Hepatocyte (in vitro differentiated cells): Measurements from ENCODE around the gene UBASH3A. TPM values are rescaled to one million over a fixed set of nuclear protein-coding genes. Genes with fewer than 3 reads are reported as not detected.

Experiments used
- DNase-seq: peaks from one replicate; pipeline ENCODE4 v3.0.0-alpha.2; 2016; ENCODE audit warnings: low spot score
- H2AFZ ChIP-seq: fragments of 200-600 bp; sonication (generic); 2 replicates; pipeline ENCODE4 v1.6.0; 2016; ENCODE audit warnings: antibody characterized with exemption, mild to moderate bottlenecking
- H3K27ac ChIP-seq: fragments of 200-600 bp; sonication (generic); 2 replicates; pipeline ENCODE4 v1.5.1; 2016; ENCODE audit warnings: mild to moderate bottlenecking
- H3K27me3 ChIP-seq: fragments of 200-600 bp; sonication (generic); 2 replicates; pipeline ENCODE4 v1.6.1; 2016
- H3K36me3 ChIP-seq: fragments of 200-600 bp; sonication (generic); replicated peaks from 2 replicates; pipeline ENCODE4 v1.5.1; 2016; ENCODE audit warnings: low read depth; ENCODE audit not compliant: insufficient read depth
- H3K4me1 ChIP-seq: fragments of 200-600 bp; sonication (generic); 2 replicates; pipeline ENCODE4 v1.5.1; 2016; ENCODE audit warnings: mild to moderate bottlenecking, moderate library complexity; ENCODE audit not compliant: insufficient read depth
- H3K4me2 ChIP-seq: fragments of 200-600 bp; sonication (generic); 2 replicates; pipeline ENCODE4 v1.6.0; 2016
- H3K4me3 ChIP-seq: fragments of 200-600 bp; sonication (generic); 2 replicates; pipeline ENCODE4 v1.5.1; 2016; ENCODE audit warnings: mild to moderate bottlenecking
- H3K79me2 ChIP-seq: fragments of 200-600 bp; sonication (generic); 2 replicates; pipeline ENCODE4 v1.6.0; 2017; ENCODE audit warnings: mild to moderate bottlenecking
- H3K9me2 ChIP-seq: fragments of 200-600 bp; sonication (generic); replicated peaks from 2 replicates; pipeline ENCODE4 v1.6.0; 2017; ENCODE audit warnings: mild to moderate bottlenecking; ENCODE audit not compliant: insufficient read depth
- H3K9me3 ChIP-seq: fragments of 200-600 bp; sonication (generic); 2 replicates; pipeline ENCODE4 v1.5.1; 2016; ENCODE audit warnings: low read depth, mild to moderate bottlenecking
- H4K20me1 ChIP-seq: fragments of 200-600 bp; sonication (generic); 2 replicates; pipeline ENCODE4 v1.6.0; 2016; ENCODE audit warnings: mild to moderate bottlenecking; ENCODE audit not compliant: insufficient read depth, poor library complexity, severe bottlenecking
- EZH2 ChIP-seq: fragments of 200-600 bp; sonication (generic); IDR thresholded peaks from 2 replicates; pipeline ENCODE4 v1.6.1; 2016; ENCODE audit warnings: antibody characterized with exemption, mild to moderate bottlenecking, borderline replicate concordance
- EZH2phosphoT487 ChIP-seq: fragments of 200-600 bp; sonication (generic); IDR thresholded peaks from one replicate; pipeline ENCODE4 v1.6.1; 2018; ENCODE audit warnings: antibody characterized with exemption, mild to moderate bottlenecking, low read depth, moderate library complexity; ENCODE audit not compliant: unreplicated experiment, severe bottlenecking
- WGBS: methylation state at CpG from one replicate; pipeline ENCODE4 v1.1.6; 2016; ENCODE audit warnings: low lambda C conversion rate; ENCODE audit errors: missing lambda C conversion rate; 5-methylcytosine and 5-hydroxymethylcytosine counted together
- polyA plus RNA-seq: library from polyadenylated mRNA; unstranded; fragments of >200 nt; fragmentation: Nextera tagmentation; extraction: Ambion mirVana; gene quantifications from 2 replicates; pipeline ENCODE4 v1.2.1, GENCODE V29; 2016
- small RNA-seq: library from RNA; depleted of rRNA; stranded (forward); fragments of <200 nt; gene quantifications from one replicate; pipeline ENCODE3, GENCODE V24; 2014
- total RNA-seq: library from RNA; depleted of rRNA; stranded (reverse); fragments of >200 nt; gene quantifications from 2 replicates; pipeline ENCODE4 v1.2.3, GENCODE V29; 2014
- TF ChIP-seq, protein P1 (sequence below): fragments of 200-600 bp; sonication (generic); IDR thresholded peaks from 2 replicates; pipeline ENCODE4 v1.5.1; 2016; ENCODE audit warnings: antibody characterized with exemption, mild to moderate bottlenecking; ENCODE audit not compliant: poor library complexity

UBASH3A gene
- total and polyA plus RNA-seq, 2 experiments from 2014 or later, result not detected

DNA sequence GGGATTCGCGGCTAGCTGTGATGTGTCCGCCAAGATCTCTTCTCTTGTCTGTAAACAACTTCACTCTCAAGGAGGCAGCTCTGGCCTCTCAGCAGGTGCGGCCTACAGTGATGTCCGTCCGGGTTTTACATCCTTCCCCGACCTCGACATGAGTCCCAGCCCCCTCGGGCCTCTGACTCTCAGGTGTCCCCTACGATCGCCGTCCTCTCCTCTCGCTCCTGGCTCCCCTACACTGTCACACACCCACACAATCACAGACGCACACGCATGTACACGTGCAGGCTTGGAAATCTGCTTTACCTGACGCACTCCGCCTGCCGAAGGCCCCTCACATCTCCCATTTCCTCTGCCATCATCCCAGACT is 93.1 kb downstream of the UBASH3A start:
- Histone ChIP-seq H4K20me1 (no peaks in the 10 kb centered on the region), H3K4me2 (peak overlapping the region; percentile 85), H3K4me1 (peaks cover 18% of the 10 kb centered on the region), H3K4me3 (peak overlapping the region; percentile 31), H3K9me2 (no peaks in the 10 kb centered on the region), H3K9me3 (no peaks in the 10 kb centered on the region), H3K27me3 (no peaks in the 10 kb centered on the region), H2AFZ (peak overlapping the region; percentile 56), H3K27ac (peak overlapping the region; percentile 86), H3K79me2 (no peaks in the 10 kb centered on the region), H3K36me3 (no peaks in the 10 kb centered on the region)
- DNase-seq, result peak; percentile 50
- TF ChIP-seq EZH2phosphoT487 (no peak), EZH2 (no peak)
- TF ChIP-seq, protein P1, sequence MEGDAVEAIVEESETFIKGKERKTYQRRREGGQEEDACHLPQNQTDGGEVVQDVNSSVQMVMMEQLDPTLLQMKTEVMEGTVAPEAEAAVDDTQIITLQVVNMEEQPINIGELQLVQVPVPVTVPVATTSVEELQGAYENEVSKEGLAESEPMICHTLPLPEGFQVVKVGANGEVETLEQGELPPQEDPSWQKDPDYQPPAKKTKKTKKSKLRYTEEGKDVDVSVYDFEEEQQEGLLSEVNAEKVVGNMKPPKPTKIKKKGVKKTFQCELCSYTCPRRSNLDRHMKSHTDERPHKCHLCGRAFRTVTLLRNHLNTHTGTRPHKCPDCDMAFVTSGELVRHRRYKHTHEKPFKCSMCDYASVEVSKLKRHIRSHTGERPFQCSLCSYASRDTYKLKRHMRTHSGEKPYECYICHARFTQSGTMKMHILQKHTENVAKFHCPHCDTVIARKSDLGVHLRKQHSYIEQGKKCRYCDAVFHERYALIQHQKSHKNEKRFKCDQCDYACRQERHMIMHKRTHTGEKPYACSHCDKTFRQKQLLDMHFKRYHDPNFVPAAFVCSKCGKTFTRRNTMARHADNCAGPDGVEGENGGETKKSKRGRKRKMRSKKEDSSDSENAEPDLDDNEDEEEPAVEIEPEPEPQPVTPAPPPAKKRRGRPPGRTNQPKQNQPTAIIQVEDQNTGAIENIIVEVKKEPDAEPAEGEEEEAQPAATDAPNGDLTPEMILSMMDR, result no peak
- WGBS, result 21% methylated on average over 19 of the region's 19 CpGs

Small RNA genes lying within 50 kb of the gene (small RNA-seq; reads per million reads assigned to genes)
- not detected for gene RNU6-1149P

Other genes with a start within 250 kb of the UBASH3A start
- gene ABCG1, start 184.8 kb upstream of the UBASH3A start, total RNA-seq, result 7.2 and 10.7 TPM in 2 replicates
- 8.4 and 14.0 TPM in 2 replicates for gene ABCG1, start 184.8 kb upstream of the UBASH3A start, polyA plus RNA-seq
- gene TFF3, start 88.5 kb upstream of the UBASH3A start, total RNA-seq, result 84.4 and 92.0 TPM in 2 replicates
- 589 and 696 TPM in 2 replicates for gene TFF3, start 88.5 kb upstream of the UBASH3A start, polyA plus RNA-seq
- gene TFF2, start 52.9 kb upstream of the UBASH3A start, total RNA-seq, result 15.5 and 23.9 TPM in 2 replicates
- 28.1 and 58.7 TPM in 2 replicates for gene TFF2, start 52.9 kb upstream of the UBASH3A start, polyA plus RNA-seq
- 57.4 and 84.2 TPM in 2 replicates for gene TFF1, start 37.4 kb upstream of the UBASH3A start, total RNA-seq
- 140 and 221 TPM in 2 replicates for gene TFF1, start 37.4 kb upstream of the UBASH3A start, polyA plus RNA-seq
- 1.4 and 1.7 TPM in 2 replicates for gene TMPRSS3, start 7.8 kb upstream of the UBASH3A start, total RNA-seq
- 1.4 and 1.5 TPM in 2 replicates for gene TMPRSS3, start 7.8 kb upstream of the UBASH3A start, polyA plus RNA-seq
- 0.60 and 1.3 TPM in 2 replicates for gene RSPH1, start 92.3 kb downstream of the UBASH3A start, total RNA-seq
- 1.8 and 3.0 TPM in 2 replicates for gene RSPH1, start 92.3 kb downstream of the UBASH3A start, polyA plus RNA-seq
- 13.1 and 17.9 TPM in 2 replicates for gene SLC37A1, start 110.0 kb downstream of the UBASH3A start, total RNA-seq
- gene SLC37A1, start 110.0 kb downstream of the UBASH3A start, polyA plus RNA-seq, result 18.5 and 26.9 TPM in 2 replicates
- 19.6 and 21.0 TPM in 2 replicates for gene PDE9A, start 249.7 kb downstream of the UBASH3A start, total RNA-seq
- 14.3 and 18.2 TPM in 2 replicates for gene PDE9A, start 249.7 kb downstream of the UBASH3A start, polyA plus RNA-seq